Endometrial microvascular endothelial cells (primary cell): ENCODE results near the gene RTTN. TPM values are rescaled to one million over a fixed set of nuclear protein-coding genes. Genes with fewer than 3 reads are reported as not detected.

ENCODE experiments used
- in situ Hi-C: cut with HindIII; loops from 2 replicates; pipeline ENCODE4 v1.10.0; 2017; ENCODE audit warnings: low sequenced_read_pairs, low pct_unique_long_range_greater_than_20kb; ENCODE audit errors: inconsistent ontology term
- total RNA-seq: library from RNA; depleted of rRNA; stranded (reverse); fragments of >200 nt; gene quantifications from one replicate; pipeline ENCODE4 v1.2.3, GENCODE V29; 2015; ENCODE audit errors: inconsistent ontology term

The RTTN gene
- total RNA-seq, 1 donor from 2014 or later, result 26.1 TPM

DNA sequence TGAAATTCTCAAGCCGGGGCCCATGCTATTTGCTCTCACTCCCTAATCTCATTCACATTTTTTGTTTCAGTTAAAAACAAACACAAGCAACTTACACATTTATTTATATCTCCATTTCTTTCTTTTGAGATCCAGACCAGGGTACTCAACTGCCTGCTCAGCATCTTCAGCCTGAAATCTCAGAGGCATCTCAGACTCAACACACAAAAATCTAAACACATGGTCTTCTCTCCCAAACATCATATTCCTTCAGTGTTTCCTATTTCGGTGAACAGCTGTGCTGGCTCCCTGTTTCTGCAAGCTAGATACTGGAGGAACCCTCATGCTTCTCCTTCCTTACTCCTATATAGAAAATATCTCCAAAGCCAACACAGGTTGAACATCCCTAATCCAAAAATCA lies 11.3 kb upstream of the RTTN start:
- in situ Hi-C loops, result loop anchor here (25.0 kb wide), 1 partner anchor 221 kb away; no protein-coding TSS in a partner anchor

DNA sequence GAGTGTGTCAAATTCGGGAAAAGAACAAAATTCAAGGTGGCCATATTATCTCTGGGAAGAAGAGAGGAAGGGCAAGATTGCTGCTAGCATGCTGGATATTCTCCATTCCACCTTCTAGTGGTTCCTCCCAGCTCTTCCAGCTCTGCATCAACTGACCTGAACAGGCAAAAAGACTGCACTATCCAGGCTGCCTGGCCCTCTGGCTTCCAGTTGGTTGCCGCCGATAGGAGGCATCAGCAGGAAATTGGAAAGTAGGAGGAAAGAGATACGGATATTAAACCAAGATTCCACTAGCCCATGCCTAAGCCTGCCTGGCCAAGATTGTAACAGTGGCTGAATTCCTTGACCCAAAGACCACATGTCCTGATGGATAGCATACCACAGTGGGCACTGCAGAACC lies 1.7 kb upstream of the RTTN start:
- in situ Hi-C loops, result loop anchor here (25.0 kb wide), 1 partner anchor 230 kb away; no protein-coding TSS in a partner anchor

DNA sequence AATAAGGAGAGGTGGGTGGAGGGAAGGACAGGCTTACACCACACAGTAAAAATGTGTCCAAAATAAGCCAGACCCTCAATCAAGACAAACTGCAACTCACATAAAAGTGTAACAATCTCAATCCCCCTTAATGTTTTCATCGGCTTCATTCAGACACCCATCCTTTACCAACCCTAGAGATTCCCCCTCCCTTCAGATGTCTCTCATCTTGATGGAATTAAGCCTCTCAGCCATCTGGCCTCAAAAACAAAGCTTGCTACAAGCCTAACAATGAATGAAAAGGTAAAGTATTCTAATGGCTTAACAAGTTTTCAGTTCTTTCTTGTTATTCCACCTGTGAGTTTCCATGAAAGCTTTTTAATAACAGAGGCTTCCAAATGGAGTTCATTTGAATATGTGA lies 5.2 kb downstream of the RTTN start:
- in situ Hi-C loops, result loop anchor here (25.0 kb wide), 1 partner anchor 237 kb away; no protein-coding TSS in a partner anchor

DNA sequence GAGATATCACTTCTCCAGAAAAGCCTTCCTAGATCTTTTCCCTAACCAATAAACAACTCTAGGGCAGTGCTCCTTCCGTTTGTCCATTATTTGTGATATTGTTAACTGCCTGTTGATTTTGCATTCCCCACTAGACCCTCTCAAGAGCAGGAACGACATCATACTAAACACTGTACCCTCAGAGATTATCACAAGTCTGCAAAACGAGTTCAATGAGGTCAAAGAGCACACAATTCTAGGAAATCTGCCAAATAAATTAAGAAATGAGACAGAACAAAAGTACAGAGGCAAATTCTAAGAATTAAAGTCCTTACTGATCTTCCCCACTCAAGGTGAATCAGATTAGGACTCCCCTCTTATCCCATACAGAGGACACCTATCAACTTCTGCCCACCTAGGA lies 7.6 kb downstream of the RTTN start:
- in situ Hi-C loops, result no loop called here

DNA sequence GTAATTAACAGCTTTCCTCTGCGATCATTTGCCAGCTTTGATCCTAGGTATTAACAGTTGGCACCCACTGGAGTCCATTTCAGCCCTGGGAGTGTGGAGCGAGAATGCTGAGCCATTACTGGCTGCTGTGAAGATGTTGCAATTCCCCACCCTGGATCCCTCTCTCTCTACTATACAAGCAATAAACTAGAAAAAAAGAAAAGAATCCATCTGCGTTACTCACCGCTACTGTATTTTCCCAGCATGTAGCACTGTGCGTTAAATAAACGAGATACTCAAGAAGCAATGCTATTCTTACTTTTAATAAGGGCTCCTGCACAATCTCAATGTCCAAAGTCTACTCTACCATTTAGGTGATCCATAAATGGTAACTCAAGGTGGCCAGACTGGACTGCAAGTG lies 8.5 kb downstream of the RTTN start:
- in situ Hi-C loops, result no loop called here

DNA sequence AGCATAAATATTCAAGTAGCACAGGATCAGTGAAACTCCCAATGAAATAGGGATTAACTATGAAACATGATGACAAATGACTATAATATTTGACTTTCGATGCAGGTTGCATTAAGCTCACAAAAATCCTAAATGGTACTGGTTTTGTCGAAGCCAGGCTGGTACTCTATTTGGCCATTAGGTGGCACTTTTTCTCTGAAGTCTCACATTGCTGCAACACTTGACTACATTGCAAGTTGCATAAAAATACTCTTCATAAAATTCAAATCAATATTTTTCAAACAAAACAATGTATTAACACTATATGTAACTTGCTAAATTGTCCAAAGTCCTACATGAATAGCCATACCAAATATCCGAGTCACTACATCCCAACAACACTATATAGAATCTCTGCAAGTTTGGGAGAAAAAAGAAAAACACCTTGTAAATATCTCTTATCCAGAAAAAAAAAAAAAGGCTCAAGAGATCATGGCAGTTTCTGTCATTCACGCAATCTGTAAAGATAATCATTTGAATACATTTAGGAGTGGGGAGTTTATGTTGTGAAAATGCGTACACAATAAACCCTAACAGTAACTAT lies 9.5 kb downstream of the RTTN start:
- in situ Hi-C loops, result no loop called here

DNA sequence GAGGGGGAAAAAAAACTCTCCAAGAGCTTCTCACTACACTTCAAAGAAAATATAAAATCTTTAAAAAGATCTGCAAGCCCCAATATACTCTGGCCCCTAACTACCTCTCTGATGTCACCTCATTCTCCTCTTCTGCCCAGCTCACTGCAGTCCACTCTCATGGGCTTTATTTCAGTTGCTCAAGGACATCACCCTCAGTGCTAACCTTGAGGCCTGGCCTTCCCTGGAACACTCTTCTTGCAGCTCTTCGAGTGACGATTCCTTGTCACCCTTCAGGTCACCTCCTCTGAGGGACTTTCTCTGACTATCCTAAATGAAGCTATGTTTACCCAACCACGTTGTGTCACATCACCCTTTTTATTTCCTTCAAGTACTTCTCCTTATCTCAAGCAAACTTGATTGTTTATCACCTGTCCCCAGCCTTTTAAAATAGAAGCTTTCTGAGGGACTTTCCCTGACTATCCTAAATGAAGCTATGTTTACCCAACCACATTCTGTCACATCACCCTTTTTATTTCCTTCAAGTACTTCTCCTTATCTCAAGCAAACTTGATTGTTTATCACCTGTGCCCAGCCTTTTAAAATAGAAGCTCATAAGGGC lies 10.4 kb downstream of the RTTN start:
- in situ Hi-C loops, result no loop called here

DNA sequence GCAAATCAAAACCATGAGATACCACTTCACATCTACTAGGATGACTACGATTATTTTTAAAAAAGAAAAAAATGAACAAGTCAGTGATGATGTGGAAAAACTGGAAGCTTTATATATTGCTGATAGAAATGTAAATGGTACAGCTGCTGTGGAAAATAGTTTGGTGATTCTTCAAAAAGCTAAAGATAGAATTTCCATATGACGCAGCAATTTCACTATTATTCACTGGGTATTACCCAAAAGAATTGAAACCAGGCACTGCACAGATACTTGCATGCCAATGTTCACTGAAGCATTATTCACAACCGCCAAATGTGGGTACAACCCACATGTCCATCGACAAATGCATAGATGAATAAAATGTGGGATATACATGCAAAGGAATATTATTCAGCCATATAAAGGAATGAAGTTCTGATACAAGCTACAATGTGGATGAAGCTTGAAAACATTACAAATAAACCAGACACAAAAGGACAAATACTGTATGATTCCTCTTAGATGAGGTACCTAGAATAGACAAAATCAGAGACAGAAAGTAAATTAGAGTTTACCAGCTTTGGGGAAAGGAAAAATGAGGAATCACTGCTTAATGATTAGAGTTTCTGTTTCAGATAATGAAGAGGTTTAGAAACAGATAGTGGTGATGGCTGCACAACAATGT lies 11.1 kb downstream of the RTTN start:
- in situ Hi-C loops, result no loop called here

DNA sequence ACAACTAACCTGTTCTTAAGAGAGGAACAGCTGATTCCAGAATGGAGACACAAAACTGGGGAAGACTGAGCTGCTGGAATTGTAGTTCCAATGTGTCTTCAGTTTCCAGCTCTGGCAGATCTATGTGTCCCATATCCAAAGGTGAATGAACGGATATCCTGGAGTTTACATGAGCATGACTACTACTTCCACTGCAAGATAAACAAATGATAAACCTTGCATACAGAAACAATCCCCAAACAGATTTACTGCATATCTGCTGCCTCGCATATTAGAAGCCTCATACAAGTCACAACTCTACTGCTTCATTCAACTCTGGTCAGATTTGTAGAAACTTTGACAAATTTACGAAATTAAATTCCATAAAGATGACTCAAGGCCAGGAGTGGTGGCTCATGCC lies 15.0 kb downstream of the RTTN start:
- in situ Hi-C loops, result no loop called here

DNA sequence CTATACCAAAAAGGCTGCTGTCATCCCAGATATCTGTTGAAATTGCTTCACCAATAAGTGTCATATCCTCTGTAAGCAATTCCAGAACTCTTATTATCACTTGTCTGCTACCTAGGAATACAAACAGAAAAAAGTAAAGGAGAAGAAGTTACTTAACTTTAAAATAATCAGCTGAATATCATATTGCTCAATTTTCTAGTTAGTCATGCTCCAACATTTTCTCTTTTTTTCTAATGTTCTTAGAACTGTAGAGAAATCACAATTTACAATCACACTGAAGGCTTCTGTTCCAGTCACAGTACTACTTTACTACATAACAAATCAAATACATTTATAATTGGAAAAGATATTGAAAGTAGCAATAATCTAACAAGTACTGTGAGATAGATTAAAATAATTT lies 17.4 kb downstream of the RTTN start:
- in situ Hi-C loops, result no loop called here

DNA sequence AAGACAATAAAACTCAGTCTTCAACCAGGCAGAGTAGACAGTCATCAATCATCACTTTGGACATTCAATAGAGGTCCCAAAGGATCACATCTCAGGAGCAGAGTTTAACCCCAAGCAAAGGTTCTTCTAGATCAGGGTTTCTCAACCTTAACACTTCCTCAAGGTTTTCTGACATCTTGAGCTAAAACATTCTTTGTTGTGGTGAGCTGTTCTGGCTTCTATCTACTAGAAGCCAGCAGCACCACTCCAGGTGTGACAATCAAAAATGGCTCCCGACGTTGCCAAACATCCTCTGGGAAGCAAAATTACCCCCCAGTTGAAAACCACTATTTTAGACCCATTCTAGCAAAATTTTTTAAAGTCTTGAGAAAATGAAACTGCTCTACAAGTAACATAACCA lies 22.0 kb downstream of the RTTN start:
- in situ Hi-C loops, result no loop called here

DNA sequence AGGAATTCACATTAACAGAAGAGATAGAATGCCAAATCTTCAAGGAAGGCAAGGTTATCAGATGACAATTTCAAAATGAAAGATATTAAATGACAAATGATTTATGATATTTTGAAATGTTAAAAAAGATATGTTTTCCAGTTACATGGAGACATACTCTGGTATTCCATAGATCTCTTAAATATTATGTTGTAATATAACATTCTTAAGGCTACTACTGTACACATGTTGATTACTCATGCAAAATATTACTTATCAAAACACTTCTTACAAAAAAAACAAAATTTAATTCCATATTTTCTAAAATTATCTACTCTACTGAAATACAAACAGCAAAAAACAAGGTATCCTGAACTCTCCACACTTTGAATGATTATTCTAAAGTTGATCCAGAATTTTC lies 22.9 kb downstream of the RTTN start:
- in situ Hi-C loops, result no loop called here

DNA sequence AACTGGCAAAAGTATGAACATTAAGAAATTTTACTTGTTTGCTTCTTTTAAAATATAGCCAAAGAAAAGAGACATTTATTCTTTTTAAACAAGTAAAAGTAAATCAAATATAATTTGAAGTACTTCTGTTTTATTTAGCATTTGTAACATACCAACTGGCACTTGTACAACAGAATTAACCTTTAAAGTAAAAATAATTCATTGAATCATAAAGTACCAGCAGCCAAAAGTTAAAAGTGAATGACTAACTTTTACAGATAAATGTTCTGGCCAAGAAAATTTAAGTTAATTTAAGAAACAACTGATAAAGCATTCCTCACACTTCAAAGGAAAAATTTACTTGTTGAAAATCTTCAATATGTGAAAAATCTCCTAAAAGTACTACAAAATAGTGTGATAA lies 23.8 kb downstream of the RTTN start:
- in situ Hi-C loops, result no loop called here

DNA sequence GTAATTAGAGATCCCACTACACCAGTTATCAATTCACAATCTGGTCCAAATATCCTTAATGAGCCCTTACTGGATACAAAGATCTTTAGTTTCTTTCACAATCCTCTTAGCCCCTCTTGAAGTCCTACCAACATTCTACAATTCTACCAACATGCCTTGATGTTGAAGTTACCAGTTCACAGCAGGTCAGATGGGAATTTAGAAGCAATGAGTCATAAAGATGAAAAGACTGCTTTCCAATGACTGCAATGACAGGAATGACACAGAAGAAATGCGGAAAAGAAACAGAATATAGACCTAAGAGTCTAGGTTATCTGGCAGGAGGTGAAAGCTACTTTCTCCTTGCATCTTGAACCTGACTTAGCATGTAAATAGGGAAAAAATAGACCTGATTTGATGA lies 24.5 kb downstream of the RTTN start:
- in situ Hi-C loops, result no loop called here

DNA sequence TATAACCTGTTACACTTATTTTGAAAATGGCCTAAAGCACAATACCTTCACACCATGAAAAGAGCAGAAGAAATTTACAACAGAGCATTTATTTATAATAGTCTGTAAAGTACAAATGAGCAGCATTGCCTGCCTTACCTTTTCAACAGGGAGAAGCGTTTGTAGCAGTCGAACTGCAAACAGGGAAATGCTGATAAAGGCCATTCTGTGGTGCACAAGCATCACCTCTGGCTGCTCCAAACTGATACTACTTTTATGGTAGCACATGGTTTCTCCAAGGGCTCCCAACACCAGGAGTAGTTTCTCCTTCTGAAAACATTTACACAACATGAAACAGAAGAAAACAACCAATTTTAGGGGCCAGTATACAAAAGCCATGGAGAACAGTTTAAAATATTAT lies 28.9 kb downstream of the RTTN start:
- in situ Hi-C loops, result no loop called here

DNA sequence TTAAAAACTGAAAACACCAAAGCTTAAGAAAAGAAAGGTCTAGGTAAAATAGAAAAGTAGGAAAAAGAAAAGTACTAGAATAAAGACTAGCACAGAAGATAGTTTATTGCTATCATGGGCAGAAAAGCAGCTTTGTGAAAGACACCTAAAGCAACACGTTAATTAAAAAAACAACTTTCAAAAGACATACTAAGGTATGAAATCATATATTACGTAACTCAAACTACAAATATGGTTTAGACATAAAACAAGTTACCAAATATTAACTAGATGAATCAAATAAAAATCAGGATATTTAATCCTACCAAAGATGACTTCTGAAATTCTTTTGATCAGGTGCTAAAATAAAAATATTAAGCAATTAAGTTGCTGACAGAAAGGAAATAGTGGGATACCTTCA lies 30.3 kb downstream of the RTTN start:
- in situ Hi-C loops, result no loop called here

DNA sequence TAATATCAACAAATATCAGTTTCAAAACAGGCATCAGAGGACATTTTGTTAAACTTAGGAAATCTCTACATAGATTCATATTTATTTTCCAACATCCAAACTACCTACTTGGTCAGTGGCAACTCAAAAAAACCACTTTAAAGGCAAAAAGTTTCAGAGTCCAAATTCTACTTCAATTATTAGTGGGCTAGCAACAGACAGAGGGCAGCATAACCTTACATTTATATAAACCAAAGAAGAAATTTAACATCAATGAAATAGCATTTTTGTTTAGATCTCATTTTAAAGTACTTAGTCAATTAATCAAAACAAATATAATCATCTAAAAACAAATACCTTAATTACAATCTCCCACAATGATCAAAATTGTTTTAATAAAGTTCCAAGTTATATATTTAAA lies 33.3 kb downstream of the RTTN start:
- in situ Hi-C loops, result no loop called here

DNA sequence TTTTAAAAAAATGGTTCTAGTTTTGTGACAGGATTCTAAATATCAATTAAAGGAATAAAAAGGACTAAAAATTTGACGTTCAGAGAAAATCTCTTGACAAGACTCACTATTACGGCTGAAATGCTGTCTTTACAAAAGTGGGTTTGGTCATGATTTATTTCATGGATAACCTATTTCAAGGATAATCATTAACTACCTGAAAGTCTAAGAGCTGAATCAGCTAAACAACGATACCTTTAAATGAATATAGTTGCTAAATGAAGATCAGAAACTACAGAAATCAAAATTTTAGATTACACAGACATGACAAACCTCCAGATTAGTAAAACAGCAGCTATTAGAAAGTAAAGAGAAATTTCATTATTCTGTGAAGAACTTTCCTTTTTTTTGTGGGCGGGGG lies 35.7 kb downstream of the RTTN start:
- in situ Hi-C loops, result no loop called here

DNA sequence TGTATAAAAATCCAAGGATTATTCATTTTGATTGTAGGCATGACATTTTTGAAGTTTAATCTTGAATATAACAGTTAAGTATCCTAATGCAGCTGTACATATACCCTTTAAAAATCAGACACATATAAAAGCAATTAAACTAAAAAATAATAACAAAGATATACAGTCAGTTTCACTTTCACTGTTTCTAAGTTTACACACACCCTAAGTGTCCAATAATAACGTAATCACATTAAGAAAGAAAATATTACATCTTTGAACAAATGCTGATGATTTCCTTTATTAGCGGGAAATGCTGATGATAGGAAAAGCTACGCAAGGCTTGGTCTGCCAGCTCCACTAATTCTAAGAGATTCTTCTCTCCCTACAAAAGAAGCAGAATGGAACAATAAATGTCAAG lies 38.8 kb downstream of the RTTN start:
- in situ Hi-C loops, result no loop called here

DNA sequence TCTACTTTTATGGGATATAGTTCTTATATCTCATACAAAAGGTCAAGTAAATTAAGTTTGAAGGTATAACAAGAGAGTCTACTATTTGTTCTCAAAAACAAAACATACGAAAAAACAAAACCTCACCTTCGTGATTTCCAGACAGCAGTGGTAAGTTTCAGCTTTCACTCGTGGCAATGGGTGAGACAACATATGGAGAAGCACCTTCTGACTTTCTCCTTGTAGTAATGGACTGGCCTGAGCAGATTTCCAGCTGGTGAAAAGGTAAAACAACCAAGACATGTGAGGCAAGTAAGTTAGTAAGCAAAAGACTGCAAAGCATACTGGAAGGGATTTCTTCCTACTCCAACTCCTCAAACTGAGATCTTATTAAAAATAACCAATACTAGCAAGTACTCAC lies 39.6 kb downstream of the RTTN start:
- in situ Hi-C loops, result no loop called here
